Measurements from ENCODE around the gene NEDD4L. TPM values are rescaled to one million over a fixed set of nuclear protein-coding genes. Genes with fewer than 3 reads are reported as not detected.
"Not testable (repeated sequence)": the region's sequence is repeated elsewhere in the genome, so short reads cannot be mapped to it uniquely, and the experiment has no call there.

The NEDD4L gene
- total RNA-seq, 1 donor from 2014 or later: 32.6 TPM

GRCh38 chr18:58431215-58431614, 387.2 kb downstream of the NEDD4L start:
- peaks cover 3% of the 10 kb centered on the region for H3K9me3 Mint-ChIP-seq
- no peaks in the 10 kb centered on the region for H3K4me1 Mint-ChIP-seq
- H3K27me3 Mint-ChIP-seq: no peaks in the 10 kb centered on the region
- no peak overlapping the region for H3K4me3 Mint-ChIP-seq
- H3K27ac Mint-ChIP-seq: no peak overlapping the region
- DNase-seq (no peak), ATAC-seq (ENCODE audit: low read depth) (no peak)
- POLR2A ChIA-PET: no interaction called here
- intact Hi-C loops (cut with micrococcal nuclease): no loop called here
- TF ChIP-seq CTCF (IDR thresholded peaks at IDR 0.05): no peak
- CTCF ChIA-PET: no interaction called here
- H3K36me3 Mint-ChIP-seq (ENCODE audit: low read depth): no peaks in the 10 kb centered on the region

DNA sequence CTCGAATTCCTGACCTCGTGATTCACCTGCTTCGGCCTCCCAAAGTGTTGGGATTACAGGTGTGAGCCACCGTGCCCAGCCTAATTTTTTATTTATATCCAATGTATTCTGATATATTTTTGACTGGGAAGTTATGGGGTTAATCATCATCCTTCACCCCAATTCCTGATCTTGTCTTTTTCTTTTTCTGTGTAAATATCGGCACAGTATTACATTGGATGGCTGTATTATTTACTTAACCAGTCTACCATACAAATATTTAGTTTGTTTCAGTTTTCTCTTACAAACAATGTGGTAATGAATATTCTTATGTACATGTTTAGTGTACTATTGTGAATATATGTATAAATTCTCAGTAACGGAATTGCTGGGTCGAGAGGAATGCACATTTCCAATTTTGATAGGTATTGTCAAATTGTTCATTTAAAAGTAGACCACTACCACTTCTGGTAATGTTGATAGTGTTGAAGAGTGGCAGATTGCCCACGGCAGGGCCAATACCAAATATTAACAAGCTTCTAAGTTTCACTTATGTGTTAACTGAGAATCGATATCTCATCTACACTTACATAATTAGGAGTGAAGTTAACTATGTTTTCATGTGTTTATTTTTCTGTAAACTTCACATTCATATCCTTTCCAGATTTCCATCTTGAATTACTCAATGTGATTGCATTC, 388.2 kb downstream of the NEDD4L start:
- peaks cover 3% of the 10 kb centered on the region for H3K9me3 Mint-ChIP-seq
- H3K27me3 Mint-ChIP-seq: no peaks in the 10 kb centered on the region
- H3K27ac Mint-ChIP-seq: no peak overlapping the region
- POLR2A ChIA-PET: no interaction called here
- TF ChIP-seq CTCF (IDR thresholded peaks at IDR 0.05): no peak
- H3K36me3 Mint-ChIP-seq (ENCODE audit: low read depth): no peaks in the 10 kb centered on the region
- H3K4me3 Mint-ChIP-seq: no peak overlapping the region
- CTCF ChIA-PET: no interaction called here
- no peak for ATAC-seq (ENCODE audit: low read depth)
- intact Hi-C loops (cut with micrococcal nuclease): no loop called here
- no peak for DNase-seq
- H3K4me1 Mint-ChIP-seq: no peaks in the 10 kb centered on the region

GRCh38 chr18:58435221-58436005, 391.4 kb downstream of the NEDD4L start:
- H3K27me3 Mint-ChIP-seq; ATAC-seq (ENCODE audit: low read depth); DNase-seq; H3K36me3 Mint-ChIP-seq (ENCODE audit: low read depth); POLR2A ChIA-PET; CTCF ChIA-PET; H3K27ac Mint-ChIP-seq; H3K4me3 Mint-ChIP-seq; intact Hi-C loops (cut with micrococcal nuclease); H3K9me3 Mint-ChIP-seq: not testable (repeated sequence)
- peaks cover 11% of the 10 kb centered on the region for H3K4me1 Mint-ChIP-seq

- Mint-ChIP-seq H3K36me3 (ENCODE audit: low read depth) (no peaks in the 10 kb centered on the region), H3K27ac (peak overlapping the region; percentile 32), H3K9me3 (peaks cover 3% of the 10 kb centered on the region), H3K4me1 (peaks cover 11% of the 10 kb centered on the region), H3K4me3 (peak overlapping the region; percentile 79), H3K27me3 (no peaks in the 10 kb centered on the region)
- no peak for TF ChIP-seq CTCF (IDR thresholded peaks at IDR 0.05)
- ATAC-seq (ENCODE audit: low read depth) (no peak), DNase-seq (no peak)
- CTCF ChIA-PET: no interaction called here
- POLR2A ChIA-PET: no interaction called here
- intact Hi-C loops (cut with micrococcal nuclease): no loop called here
These were observed 394.3 kb downstream of the NEDD4L start for GRCh38 chr18:58438161-58438957.

- Mint-ChIP-seq H3K27ac (peak overlapping the region; percentile 32), H3K4me3 (peak overlapping the region; percentile 79), H3K9me3 (peaks cover 3% of the 10 kb centered on the region), H3K4me1 (peaks cover 11% of the 10 kb centered on the region), H3K27me3 (no peaks in the 10 kb centered on the region), H3K36me3 (ENCODE audit: low read depth) (no peaks in the 10 kb centered on the region)
- no peak for DNase-seq
- ChIA-PET POLR2A (no interaction called here), CTCF (no interaction called here)
- intact Hi-C loops (cut with micrococcal nuclease): no loop called here
- TF ChIP-seq CTCF (IDR thresholded peaks at IDR 0.05): no peak
- no peak for ATAC-seq (ENCODE audit: low read depth)
These were observed 394.9 kb downstream of the NEDD4L start for GRCh38 chr18:58438958-58439300.

Measured in activated B cell treated with CpG ODN at 0.5 μM for 24 hours (primary cell).